ENCODE data around the gene PTS. TPM values are rescaled to one million over a fixed set of nuclear protein-coding genes. Genes with fewer than 3 reads are reported as not detected.

Gene PTS
- total RNA-seq, 1 experiment from 2014 or later: 48.6 TPM

DNA sequence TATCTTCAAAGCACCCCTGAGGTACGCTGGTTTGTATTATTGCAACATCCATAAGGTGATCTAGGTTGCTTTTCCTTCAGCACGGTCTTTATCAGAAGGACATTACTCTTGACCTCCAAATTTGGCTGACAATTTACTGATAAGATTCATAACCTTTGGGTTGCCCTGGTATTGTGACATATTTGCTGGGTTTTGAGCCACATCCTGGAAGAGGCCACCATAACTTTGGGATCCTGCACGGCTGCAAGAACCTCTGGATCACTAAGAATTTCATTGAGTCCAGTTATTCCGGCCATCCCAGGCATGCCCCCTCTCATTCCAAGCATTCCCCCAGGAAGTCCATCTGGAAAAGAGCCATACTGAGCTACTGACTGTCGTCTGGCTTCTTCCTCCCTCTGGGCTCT is 41.0 kb downstream of the PTS start:
- no peak overlapping the region for H3K56ac ChIP-seq (ENCODE audit: insufficient read length, low read depth, low read length)
- TF ChIP-seq, protein P1, sequence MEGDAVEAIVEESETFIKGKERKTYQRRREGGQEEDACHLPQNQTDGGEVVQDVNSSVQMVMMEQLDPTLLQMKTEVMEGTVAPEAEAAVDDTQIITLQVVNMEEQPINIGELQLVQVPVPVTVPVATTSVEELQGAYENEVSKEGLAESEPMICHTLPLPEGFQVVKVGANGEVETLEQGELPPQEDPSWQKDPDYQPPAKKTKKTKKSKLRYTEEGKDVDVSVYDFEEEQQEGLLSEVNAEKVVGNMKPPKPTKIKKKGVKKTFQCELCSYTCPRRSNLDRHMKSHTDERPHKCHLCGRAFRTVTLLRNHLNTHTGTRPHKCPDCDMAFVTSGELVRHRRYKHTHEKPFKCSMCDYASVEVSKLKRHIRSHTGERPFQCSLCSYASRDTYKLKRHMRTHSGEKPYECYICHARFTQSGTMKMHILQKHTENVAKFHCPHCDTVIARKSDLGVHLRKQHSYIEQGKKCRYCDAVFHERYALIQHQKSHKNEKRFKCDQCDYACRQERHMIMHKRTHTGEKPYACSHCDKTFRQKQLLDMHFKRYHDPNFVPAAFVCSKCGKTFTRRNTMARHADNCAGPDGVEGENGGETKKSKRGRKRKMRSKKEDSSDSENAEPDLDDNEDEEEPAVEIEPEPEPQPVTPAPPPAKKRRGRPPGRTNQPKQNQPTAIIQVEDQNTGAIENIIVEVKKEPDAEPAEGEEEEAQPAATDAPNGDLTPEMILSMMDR (conservative IDR thresholded peaks at IDR 0.05): no peak
- H3K18ac ChIP-seq (ENCODE audit: insufficient read length, low read depth, low read length): no peak overlapping the region
- no peaks in the 10 kb centered on the region for H3K23me2 ChIP-seq (ENCODE audit: insufficient read length, low read depth, low read length, poor library complexity, severe bottlenecking)
- H2AK5ac ChIP-seq (ENCODE audit: insufficient read length, low read length): no peak overlapping the region
- H2BK120ac ChIP-seq (ENCODE audit: low read depth, low read length, poor library complexity, severe bottlenecking): no peak overlapping the region
- WGBS (ENCODE audit: extremely low coverage, insufficient read length, low lambda C conversion rate): no CpG with 5 or more reads among the region's 5 CpGs
- H3K27me3 ChIP-seq (ENCODE audit: insufficient read depth, low read length): no peaks in the 10 kb centered on the region
- no peak overlapping the region for H3K27ac Mint-ChIP-seq
- no peak for DNase-seq
- no peak overlapping the region for H3K4me3 Mint-ChIP-seq
- H4K91ac ChIP-seq (ENCODE audit: insufficient read length, low read depth, low read length): no peak overlapping the region
- no peak overlapping the region for H3K4me2 ChIP-seq (ENCODE audit: insufficient read depth, insufficient read length, low read length)
- H3K79me1 ChIP-seq (ENCODE audit: insufficient read depth, low read depth, low read length, poor library complexity, severe bottlenecking): no peaks in the 10 kb centered on the region
- H3K36me3 Mint-ChIP-seq (ENCODE audit: insufficient read depth in 1 of 3, low read depth in 3 of 3): no peaks in the 10 kb centered on the region
- H3K9ac ChIP-seq (ENCODE audit: extremely low read depth, insufficient read length, low read length): no peak overlapping the region
- no peaks in the 10 kb centered on the region for H3K4me1 ChIP-seq (ENCODE audit: insufficient read depth, low read length)
- H3K79me2 ChIP-seq (ENCODE audit: insufficient read depth, low read length): no peaks in the 10 kb centered on the region
- no peak overlapping the region for H2BK12ac ChIP-seq (ENCODE audit: insufficient read length, low read depth, low read length)
- H3T11ph ChIP-seq (ENCODE audit: low read length): no peak overlapping the region
- no peak overlapping the region for H4K8ac ChIP-seq (replicated peaks; ENCODE audit: insufficient read length, low read depth, low read length)
- no peaks in the 10 kb centered on the region for H3K9me3 ChIP-seq (ENCODE audit: control insufficient read depth, low read depth, low read length)
- no peak overlapping the region for H3K14ac ChIP-seq (ENCODE audit: insufficient read depth, low read length)
- no peaks in the 10 kb centered on the region for H4K20me1 ChIP-seq (ENCODE audit: control insufficient read depth, insufficient read depth, insufficient read length)
- no peak overlapping the region for H2AFZ ChIP-seq (ENCODE audit: low read length)
- no peak overlapping the region for H3K27ac ChIP-seq (ENCODE audit: insufficient read length, low read depth, low read length)
- no peak overlapping the region for H4K5ac ChIP-seq (ENCODE audit: insufficient read length, low read depth, low read length)
- H3K27me3 Mint-ChIP-seq (ENCODE audit: low read depth): no peaks in the 10 kb centered on the region; the same call in 1 of the 2 replicates
- H2BK5ac ChIP-seq (ENCODE audit: insufficient read length, low read length): no peak overlapping the region
- H2BK20ac ChIP-seq (ENCODE audit: low read depth, low read length, poor library complexity, severe bottlenecking): no peak overlapping the region
- H3K4ac ChIP-seq (ENCODE audit: low read depth, low read length): no peak overlapping the region
- no peak overlapping the region for H3K23ac ChIP-seq (ENCODE audit: insufficient read length, low read depth, low read length)
- no peaks in the 10 kb centered on the region for H3K9me3 Mint-ChIP-seq
- H2BK15ac ChIP-seq (ENCODE audit: low read depth, low read length): no peak overlapping the region
- peaks cover 4 to 7% of the 10 kb centered on the region in 2 experiments; a peak in 2 of 4 replicates for H3K4me1 Mint-ChIP-seq

Data from H9 (cell line).